Activated CD4-positive, CD25-positive, alpha-beta regulatory T cell treated with anti-CD3 and anti-CD28 coated beads, Interleukin-2, amount 50 U/mL, for 24 hours (primary cell): ENCODE measurements around the gene MTCL1.

ENCODE experiments used
- ATAC-seq, 2 donors: fragments of 150-1000 bp; cut with Tn5 transposase; one replicate each; pipeline ENCODE4 v1.10.0; 2021; ENCODE audit warnings: mild to moderate bottlenecking in 1 of 2, moderate library complexity in 1 of 2

Gene MTCL1

DNA sequence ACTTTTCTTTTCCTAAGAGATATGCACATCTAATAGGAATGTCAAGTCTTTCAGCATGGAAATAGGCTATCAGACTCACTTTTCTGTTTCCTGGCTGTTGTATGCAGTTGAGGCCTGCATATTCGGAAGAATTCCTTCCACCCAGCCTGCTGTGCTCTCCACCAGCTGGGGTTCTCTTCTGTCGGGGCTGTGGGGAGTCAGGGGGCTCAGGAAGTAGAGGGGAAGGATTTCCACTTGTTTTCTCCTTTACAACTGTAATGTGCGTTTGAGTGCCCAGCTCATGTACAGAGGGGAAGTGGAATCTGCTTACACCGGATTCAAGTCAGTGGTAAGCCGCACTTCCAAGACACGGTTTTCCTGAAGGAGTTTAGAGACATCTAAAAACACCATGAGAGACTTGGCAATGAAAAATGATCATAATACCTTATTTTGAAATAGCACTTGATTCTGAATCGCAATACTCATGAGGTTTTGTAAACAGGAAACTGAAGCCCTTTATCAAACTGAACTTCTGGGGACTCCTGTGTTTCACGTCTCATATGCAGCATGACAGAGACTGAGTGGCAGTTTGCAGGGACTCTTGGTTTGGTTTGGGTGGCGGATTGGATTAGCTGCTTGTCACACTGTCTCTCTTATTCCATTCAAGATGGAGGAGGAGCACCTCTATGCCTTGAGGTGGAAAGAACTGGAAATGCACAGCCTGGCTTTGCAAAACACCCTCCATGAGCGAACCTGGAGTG, 90.4 kb downstream of the MTCL1 start:
- no peak for ATAC-seq

DNA sequence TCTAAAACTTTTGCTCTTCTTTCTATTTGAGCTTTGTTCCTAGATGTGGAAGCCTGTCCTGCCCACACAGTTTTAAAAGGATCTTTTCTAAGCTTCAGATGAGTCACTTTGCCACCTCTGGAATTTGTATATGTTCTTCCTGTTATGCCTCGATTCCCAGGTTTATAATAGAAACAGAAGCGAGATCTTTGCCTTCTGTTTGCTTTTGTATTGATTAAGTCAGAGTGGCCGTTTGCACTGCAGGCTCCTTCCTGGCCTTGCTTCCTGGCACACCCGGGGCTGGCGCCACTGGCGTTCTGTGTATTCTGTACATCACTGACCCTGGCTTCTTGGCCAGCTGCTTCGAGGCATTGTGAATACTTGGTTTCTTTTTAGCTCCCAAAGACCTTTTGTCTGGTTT, 91.8 kb downstream of the MTCL1 start:
- ATAC-seq = no peak

DNA sequence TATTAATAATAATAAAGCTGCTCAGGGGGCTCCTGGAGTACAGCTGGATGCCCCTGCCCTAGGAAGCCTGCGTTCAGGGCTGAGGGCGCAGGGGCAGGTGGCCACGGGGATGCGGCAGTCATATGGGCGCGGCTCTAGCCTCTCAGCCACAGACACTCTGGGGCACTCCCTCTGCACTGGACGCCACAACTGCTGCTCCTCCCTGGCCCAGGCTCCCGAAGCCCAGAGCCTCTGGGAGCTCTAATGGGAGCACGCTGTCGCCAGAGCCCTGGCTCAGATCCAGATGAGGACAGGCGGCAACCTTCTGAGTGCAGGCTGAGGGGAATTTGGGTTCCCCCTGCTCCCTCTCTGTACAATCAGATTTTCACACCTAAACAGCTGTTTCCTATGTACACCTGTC, 93.6 kb downstream of the MTCL1 start:
- no peak for ATAC-seq

DNA sequence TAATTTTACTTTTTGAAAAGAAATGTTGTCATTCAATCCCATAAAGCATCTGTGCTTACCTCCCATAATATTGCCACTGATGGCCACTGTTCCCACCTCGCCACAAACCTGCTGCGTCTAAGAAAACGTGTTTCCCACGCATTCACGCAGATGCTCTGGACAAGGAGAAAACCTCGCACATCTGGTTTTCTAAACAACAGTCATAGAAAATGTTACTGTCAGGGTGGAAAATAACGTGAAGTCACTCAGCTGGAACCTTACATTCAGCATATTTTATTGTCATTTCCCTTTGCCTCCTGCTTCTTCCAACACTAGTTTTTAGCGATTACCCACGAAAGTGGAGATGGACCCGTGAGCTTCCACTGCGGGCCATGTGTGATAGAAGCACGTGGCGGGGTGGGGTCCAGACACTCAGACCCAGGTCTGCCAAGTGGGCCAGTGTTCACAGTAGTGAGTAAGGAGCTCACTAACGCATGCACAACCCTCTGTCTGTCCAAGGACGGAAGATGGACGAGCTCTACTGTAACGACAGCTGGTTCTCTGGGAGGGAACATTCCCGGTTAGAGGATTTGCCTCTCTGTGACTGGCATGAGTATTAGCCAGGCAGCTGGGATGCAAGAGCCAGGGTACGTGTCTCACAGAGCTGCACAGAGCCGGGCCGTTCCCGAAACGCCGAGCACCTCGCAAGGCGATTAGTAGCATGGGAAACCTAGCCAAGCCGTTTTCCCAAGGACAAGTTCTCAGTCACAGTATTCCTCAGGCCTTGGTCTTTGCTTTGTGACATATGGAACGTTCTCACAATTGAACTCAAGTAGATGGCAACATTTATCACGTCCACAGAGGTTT, 94.5 kb downstream of the MTCL1 start:
- no peak for ATAC-seq

DNA sequence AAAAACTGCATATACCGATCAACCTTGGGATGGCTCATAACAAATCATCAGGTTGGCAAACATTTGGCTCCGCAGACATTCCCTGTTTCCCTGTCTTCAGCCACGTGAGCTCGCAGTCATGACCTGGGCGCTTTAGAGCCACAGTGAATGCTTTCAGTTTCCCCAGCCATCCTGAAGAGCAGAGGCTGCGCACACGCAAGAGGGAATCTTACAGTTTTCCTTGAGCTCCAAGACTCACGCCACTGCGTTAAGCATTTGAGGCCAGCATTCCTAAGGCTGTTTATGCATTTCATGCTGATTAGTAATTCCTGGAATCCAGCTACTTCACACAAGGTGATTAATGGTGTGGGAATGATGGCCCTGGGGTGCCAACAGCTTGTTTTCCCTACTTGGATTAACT, 95.1 kb downstream of the MTCL1 start:
- no peak for ATAC-seq

DNA sequence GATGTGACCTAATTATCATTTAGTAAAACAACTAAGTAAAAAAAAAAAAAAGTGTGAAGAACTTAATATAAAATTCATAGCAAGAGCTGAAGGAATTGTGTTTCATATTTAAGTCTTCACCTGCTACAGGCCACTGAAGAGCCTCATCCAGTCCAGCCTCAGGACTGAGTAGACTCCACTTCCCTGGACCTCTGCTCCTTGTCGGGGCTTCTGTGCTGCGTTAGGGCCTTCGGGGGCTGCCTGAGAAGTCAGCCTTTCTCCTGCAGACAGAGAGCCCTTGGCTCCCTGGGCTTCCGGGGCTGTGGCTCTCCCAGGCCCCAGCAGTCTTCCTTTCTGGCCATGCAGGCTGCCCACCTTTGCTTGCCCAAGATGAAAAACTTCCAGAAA, 95.5 kb downstream of the MTCL1 start:
- ATAC-seq = no peak

DNA sequence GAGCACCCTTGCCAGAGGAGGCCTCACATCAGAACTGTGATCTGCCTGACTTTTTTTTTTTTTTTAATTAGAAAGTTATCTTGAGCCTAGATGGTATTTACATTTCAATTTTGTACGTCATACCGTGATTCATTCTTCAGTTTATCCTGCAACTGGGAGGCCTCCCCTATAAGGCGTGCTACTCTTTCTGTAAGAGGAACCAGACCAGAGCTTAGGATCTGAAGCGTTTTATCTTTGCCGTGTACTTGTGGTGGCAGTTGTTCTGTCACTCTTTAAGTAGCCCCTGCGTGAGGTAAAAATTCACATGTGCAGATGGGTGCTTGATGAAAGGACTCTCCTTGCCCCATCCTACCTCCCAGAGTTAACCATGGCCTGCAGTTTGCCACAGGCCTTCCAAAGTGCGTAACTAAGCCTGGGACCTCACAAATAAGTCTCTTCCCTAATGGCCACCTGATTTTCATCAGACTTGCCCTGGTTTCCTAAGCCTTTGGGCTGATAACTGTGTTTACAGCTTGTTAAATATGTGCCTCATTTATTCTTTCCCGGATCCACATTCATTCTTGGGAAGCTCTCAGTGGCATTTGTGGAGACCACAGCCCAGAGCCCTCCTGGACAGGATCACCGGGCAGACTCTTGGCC, 96.0 kb downstream of the MTCL1 start:
- no peak for ATAC-seq

DNA sequence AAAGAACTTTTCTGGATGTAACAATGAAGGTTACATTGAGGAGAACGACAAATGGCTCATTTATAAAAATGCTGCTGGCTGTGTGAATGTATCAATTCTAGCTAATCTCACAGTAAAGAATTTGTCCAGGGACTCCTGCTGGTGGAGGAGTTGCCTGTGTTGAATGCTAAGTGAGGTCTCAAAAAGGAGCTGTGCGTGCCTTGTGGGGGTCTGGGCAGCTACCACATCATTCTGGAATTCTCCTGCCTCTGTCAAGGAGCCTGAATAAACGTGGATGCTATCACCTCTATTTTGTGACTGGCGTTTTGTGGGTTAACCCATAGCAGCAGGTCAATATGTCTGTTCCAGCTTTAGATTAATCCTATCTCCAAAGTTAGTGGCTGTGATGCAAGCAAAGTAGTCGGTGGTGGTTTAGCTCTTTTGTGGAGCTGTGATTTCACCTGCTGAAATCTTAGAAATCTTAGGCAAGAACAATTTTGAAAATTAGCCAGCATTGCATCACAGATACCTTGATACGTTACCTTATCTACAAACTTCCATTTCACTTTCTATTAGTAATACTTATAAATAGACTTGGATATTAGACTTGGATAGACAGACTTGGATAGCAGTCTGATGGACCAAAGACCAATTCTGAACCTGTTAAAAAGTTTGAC, 96.8 kb downstream of the MTCL1 start:
- no peak for ATAC-seq

DNA sequence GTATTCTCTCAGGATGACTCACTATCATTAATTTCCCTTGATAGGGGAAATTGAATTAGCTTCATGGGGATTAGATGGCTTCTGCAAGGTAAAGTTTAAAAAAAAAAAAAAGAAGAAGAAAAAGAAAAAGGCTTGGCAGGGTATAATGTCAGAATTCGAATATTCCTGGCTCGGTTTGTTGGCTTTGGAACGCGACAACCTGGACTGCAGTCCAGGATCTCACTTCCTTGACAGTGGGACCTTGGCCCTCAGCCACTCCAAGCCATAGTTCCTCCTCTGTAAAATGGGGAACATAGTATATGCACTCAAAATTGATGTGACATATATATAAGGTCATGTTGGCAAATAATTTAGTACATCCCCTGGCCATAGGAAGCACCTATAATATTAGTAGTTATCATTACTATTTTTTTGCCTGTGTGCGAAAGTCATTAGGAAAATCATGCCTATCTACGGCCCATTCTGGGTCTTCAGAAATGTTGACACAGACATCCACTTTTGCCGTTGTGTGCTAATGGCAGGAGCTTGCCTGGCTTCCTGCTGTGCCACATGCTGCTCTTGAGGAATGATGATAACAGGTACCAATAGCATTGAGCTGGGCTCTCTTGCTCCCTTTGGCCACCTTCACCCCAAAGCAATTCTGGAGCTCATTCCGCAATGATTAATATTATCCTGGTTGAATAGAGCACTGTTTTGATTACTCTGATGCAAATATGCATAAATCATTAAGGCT, 97.9 kb downstream of the MTCL1 start:
- no peak for ATAC-seq

DNA sequence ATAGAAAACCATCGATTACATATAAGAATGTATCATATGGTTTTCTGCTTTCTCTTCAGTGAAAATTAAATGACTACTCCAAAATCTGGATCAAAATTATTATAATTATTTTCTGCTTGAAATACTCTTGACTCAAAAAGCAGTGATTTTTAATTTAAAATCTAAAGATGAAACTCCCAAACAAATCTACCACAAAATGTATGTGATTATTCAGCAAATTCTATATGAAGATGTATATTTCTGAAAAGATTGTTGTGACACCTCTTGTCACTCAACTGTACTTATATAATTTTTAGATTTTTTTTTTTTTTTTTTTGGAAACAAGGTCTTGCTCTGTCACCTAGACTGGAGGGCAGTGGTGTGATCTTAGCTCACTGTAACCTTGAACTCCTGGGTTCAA, 98.6 kb downstream of the MTCL1 start:
- ATAC-seq = no peak

DNA sequence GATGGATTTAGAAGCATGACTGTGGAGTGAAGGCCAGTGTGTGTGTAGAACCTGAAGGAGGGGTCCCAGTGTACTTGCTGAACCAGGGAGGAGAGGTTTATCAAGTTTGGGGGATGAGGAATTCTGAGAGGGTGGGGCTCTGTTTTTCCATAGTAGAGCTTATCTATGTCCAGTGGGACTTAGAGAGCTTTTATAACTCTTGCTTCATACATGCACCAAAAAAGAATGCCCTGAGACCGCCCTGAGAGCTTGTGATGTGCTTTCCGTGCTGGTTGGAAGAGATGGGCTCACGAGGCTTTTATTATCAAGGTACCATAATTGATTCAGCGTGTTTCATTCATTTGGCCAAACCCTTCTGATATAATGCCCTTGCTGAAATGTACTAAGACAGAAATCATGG, 100.2 kb downstream of the MTCL1 start:
- no peak for ATAC-seq

DNA sequence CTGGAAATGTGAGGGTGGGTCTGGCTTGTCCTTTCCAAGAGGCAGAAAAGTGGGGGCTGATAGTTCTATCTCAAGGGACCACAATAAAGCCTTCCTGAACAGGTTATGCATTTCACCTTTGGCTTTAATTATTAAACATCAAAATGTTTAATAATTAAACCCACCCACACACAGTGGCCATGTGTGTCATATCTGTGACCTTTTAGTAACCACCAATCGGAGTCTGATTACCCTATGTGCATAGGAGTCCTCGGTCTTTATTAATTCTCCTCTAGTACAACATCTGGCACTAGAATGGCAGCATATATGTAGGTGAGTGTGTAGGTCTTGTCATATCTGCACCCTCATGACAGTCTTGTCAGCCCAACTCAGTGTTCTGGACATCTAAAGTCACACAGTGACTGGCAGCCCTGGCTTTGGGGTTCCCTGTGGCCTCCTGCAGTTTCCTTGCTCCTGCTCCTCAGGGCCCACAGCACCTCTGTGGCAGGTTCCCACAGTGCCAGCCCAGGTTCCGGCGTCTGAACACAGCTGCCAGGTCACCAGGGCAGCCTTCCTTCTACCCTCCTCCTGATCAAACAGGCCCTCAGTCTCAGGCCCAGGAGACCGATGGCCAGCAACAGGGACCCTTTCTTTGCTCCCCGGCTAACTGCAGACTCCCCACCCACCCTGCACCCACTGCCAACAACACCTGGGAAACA, 100.9 kb downstream of the MTCL1 start:
- ATAC-seq = no peak

DNA sequence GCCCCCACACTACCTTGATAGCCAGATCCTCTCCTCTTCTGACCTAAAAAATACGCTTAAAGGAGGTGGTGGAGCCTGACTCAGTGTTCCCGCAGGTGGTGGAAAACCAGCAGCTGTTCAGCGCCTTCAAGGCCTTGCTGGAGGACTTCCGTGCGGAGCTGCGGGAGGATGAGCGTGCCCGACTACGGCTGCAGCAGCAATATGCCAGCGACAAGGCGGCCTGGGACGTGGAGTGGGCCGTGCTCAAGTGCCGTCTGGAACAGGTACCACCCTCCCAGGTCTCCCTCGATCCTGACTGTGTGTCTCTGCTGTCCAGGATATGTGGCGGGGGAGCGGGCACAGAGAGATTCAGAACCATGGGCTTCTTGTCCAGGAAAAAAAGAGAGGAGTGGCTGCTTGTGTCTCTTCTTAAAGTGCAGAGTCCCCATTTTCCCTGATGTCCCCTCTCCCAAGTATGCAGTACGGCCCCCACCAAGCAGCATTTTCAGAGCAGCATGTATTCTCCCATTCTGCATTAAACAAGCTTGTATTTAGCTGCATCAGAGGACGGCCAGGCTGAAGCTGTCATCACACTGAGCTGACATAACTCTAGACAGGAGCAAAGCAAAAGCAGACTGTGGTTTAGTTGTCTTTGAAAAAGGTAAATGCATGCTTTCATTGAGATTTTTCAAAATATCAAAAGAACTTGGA, 101.6 kb downstream of the MTCL1 start:
- no peak for ATAC-seq

DNA sequence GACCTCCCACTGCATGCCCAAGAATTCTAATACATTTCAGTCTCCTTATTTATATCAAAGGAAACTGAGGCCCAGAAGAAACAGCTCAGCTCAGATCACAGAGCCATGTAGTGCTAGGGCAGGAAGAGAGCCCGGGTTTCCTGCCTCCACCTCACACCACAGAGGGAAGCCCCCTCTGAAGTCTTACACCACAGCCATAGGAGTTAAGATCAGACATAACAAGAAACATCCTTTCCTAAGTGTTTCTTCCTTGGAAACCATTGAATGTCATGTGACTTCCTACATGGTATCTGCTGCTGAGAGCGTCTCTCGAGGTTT, 102.1 kb downstream of the MTCL1 start:
- no peak for ATAC-seq

DNA sequence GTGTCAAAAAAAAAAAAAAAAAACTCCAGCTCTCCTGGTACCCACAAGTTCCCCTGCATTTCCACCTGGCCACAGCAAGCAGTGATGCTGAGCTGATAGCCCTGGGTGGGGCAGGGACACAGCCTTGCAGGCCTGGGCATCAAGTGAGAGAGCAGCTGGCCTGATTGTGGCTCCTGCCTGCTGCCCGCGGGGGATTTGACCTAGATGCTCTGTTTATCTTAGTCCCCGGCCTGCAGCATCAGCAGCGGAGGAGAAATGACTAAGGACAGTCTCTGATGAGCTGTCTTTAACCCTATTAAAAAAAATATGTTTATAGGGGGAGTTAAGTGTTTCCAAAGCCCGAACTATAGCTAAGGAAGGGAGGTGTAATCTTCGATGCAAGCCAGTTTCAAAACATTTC, 102.6 kb downstream of the MTCL1 start:
- ATAC-seq = no peak

DNA sequence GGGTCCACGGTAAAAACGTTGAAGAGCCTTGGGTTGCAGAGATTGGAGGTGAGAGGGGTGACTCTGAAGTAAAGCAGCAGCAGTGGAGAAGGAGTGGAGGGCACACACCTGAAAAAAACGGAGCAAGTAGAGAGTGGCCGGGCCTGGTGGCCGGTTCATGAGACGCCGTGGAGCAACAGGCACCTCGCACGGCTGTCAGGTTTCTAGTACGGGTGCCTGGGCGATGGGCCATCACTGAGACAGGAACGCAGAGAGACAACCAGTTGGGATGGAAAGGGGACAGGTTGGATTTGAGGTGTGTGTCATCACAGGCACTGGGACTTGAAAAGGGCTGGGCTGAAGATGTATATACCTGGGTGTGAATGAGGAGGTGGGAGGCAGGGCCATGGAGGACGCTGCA, 104.2 kb downstream of the MTCL1 start:
- no peak for ATAC-seq

DNA sequence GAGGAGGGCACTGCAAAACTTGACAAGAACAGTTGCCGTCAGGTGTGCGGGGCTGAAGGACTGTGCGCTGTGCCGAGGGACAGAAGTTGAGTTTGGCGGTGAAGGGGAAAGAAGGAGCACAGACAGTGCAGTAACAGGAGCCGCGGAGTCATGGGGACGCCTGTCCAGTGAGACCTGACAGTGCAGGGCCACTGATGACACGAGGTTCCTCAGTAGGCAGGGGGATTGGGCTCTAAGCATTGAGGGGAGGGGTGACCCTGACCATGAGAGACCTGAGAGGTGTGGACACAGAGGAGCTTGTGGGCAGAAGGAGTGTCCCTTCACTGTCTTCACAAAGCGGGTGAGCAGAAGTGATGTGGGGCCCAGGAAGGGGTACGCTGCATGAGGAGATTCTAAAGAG, 104.8 kb downstream of the MTCL1 start:
- ATAC-seq = no peak

DNA sequence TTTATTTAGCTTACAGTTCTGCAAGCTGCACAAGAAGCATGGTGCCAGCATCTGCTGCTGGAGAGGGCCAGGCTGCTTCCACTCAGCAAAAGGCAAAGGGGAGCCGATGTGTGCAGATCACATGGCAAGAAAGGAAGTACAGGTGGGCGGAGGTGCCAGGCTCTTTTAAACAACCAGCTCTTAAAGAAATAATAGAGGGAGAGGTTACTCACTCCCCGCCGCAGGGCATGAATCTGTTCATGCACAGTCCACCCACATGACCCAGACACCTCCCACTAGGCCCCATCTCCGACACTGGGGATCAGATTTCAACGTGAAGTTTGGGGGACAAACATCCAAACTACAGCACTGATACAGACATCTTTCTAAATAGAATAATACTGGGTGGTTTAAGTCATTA, 105.8 kb downstream of the MTCL1 start:
- ATAC-seq = no peak

DNA sequence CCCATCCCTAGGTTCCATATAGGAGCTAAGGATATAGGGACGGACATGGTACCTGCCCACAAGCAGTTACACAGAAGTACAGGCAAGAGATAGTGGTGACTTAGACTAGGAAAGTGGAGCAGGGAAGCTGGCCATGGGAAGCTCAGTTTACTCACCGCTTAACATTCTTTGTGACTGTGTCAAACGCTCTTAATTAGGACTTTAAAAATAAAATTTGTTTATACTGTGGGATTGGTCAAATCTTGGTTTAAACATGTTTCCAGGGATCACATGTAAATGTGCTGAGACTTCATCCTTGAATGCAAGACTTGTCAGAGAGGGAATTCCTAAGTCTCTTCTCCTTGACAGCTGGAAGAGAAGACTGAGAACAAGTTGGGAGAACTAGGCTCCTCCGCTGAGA, 107.3 kb downstream of the MTCL1 start:
- ATAC-seq = no peak

DNA sequence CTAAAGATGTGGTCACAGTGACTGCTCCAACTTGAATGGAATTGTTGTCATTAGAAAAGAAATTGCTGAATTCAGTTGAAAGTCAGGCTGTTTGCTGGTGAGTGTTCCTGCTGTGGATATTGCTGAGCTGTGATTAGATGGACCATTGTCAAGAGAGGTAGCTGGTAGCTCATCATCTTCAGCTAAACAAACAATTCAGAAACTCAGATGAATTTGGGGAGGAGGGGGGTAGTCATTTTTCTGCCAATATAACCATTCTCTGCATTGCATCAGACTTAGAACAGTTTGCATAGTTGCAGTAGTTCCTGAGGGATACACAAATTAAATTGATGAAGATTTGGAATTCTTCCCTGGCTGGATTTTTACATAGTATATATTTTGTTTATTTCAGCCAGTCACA, 108.3 kb downstream of the MTCL1 start:
- no peak for ATAC-seq

DNA sequence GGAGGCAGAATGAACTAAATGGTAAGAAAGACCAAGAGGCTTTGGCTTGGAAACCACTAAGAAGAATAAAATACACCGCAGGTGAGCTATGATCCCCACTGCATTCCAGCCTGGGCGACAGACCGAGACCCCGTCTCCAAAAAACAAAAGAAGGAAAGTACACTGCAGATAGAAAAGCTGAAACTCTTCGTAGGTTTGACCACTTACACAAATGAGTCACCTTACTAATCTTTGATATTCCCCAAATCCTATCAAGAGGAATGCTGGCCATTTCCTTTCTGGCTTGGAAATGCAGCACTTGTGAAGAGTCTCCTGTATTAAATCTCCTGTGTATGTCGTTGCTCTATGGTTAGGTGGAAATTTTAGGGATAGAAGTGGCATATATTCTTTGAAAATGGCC, 108.8 kb downstream of the MTCL1 start:
- ATAC-seq = no peak

DNA sequence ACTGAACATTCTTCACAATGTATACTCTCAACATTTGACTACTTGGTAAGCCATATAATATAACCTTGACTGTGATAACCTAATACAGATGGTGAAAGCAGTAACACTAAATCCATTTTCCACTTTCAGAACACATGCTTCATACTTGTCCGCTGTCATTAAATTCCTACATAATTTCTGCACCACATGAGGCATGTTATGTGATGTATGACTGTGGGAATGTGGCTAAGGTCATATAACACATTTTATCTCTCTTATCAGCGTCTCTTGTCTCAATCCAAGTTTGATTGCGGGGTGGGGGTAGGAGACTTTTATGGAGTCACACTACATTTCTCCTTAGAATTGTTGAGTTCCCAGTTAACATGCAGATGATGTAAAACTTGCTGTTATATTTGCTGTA, 110.9 kb downstream of the MTCL1 start:
- no peak for ATAC-seq
